ENCODE data around the gene DNAAF8.

GRCh38 chr16:4688674-4689045 is 45.7 kb upstream of the DNAAF8 start:
- no peak for TF ChIP-seq EP300 (conservative IDR thresholded peaks at IDR 0.05; ENCODE audit: poor library complexity, severe bottlenecking)
- no peak for TF ChIP-seq CTCF (IDR thresholded peaks at IDR 0.05; ENCODE audit: poor library complexity, severe bottlenecking)
- TF ChIP-seq TAF1 (IDR thresholded peaks at IDR 0.05; ENCODE audit: low read depth): no peak
- no peak for TF ChIP-seq EZH2 (IDR thresholded peaks at IDR 0.05; ENCODE audit: borderline replicate concordance, insufficient read depth, low read length, poor library complexity, severe bottlenecking)
- no peak for TF ChIP-seq MXI1 (conservative IDR thresholded peaks at IDR 0.05; ENCODE audit: poor library complexity, severe bottlenecking)
- TF ChIP-seq POLR2AphosphoS5 (IDR thresholded peaks at IDR 0.05): no peak
